Measurements from ENCODE around the gene MYL11. TPM values are rescaled to one million over a fixed set of nuclear protein-coding genes. Genes with fewer than 3 reads are reported as not detected.

Gene MYL11
- total RNA-seq, 3 donors from 2014 or later (not counting 1 experiment from before 2014, with no cell fraction given) = 2.9 to 8.0 (median 7.2) TPM

DNA sequence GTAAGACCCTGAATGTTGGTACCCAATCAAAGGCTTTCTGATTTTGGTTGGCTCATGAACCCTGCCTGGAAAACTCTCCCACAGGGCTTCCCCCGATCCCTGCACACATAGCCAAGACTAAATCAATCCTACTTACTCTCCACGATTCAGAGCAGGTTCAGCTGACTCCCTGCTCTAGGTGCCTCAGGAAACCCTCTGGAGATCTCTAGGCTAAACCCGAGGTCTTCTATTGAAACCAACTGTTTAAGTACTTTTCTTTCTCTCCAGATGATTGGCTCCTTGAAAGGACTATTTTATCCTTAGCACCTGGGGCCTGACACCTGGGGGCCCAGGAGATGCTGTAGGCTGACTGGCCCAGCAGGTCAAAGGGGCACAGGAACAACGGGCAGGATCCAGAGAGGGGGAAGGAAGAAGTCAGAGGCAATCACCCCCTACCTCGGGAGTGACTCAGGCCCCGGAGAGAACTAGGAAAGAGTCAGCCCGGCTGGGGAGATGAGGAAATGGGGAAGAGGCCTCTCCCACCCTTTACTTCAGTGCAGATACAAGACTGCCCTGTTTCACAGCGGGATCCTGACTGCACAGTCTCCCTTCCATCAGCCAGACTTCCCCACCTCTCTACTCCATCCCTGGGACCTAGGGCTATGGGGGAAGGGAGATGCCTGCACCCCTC lies 6.3 kb upstream of the MYL11 start:
- intact Hi-C loops (cut with micrococcal nuclease) = no loop called here
- H3K27ac Mint-ChIP-seq = peak overlapping the region; percentile 80 to 88

GRCh38 chr16:30368792-30369090 lies 5.9 kb upstream of the MYL11 start:
- no peaks in the 10 kb centered on the region for H3K36me3 Mint-ChIP-seq
- no peaks in the 10 kb centered on the region for H3K9me3 ChIP-seq (ENCODE audit: control insufficient read depth, insufficient read depth, low read length)
- intact Hi-C loops (cut with micrococcal nuclease) = no loop called here
- peak overlapping the region; percentile 80 to 88 for H3K27ac Mint-ChIP-seq
- ATAC-seq (no peak), DNase-seq (no peak)
- 3% methylated on average over 4 of the region's 4 CpGs for WGBS (ENCODE audit: insufficient coverage)
- no peaks in the 10 kb centered on the region for H3K9me3 Mint-ChIP-seq
- no peaks in the 10 kb centered on the region for H3K27me3 ChIP-seq (ENCODE audit: control insufficient read depth, insufficient read depth, low read length)
- H3K27me3 Mint-ChIP-seq (ENCODE audit: low read depth in 2 of 2) = peaks cover 0 to 3% of the 10 kb centered on the region in 2 donors
- peaks cover 55 to 65% of the 10 kb centered on the region in 2 donors for H3K4me1 Mint-ChIP-seq
- peak overlapping the region; percentile 25 for H3K27ac ChIP-seq (ENCODE audit: low read length)
- peak overlapping the region; percentile 93 for H3K4me3 Mint-ChIP-seq
- peaks cover 35% of the 10 kb centered on the region for H3K4me1 ChIP-seq (ENCODE audit: control insufficient read depth, insufficient read depth, low read length)
- peak overlapping the region; percentile 64 for H3K4me3 ChIP-seq (ENCODE audit: low read length)
- no peak for TF ChIP-seq CTCF (IDR thresholded peaks at IDR 0.05)
- H3K36me3 ChIP-seq (ENCODE audit: control insufficient read depth, insufficient read depth, low read length) = peaks cover 13% of the 10 kb centered on the region

More for the DNA sequence above, 6.3 kb upstream of the MYL11 start:
- Histone ChIP-seq H3K27ac (ENCODE audit: low read length) (no peak overlapping the region), H3K4me1 (ENCODE audit: control insufficient read depth, insufficient read depth, low read length) (peaks cover 35% of the 10 kb centered on the region), H3K4me3 (ENCODE audit: low read length) (peak overlapping the region; percentile 64), H3K36me3 (ENCODE audit: control insufficient read depth, insufficient read depth, low read length) (peaks cover 17% of the 10 kb centered on the region), H3K9me3 (ENCODE audit: control insufficient read depth, insufficient read depth, low read length) (no peaks in the 10 kb centered on the region), H3K27me3 (ENCODE audit: control insufficient read depth, insufficient read depth, low read length) (no peaks in the 10 kb centered on the region)
- Mint-ChIP-seq H3K4me1 (peaks cover 58 to 66% of the 10 kb centered on the region in 2 donors), H3K36me3 (peaks cover 3% of the 10 kb centered on the region), H3K27me3 (ENCODE audit: low read depth in 2 of 2) (peaks cover 0 to 3% of the 10 kb centered on the region in 2 donors), H3K9me3 (no peaks in the 10 kb centered on the region), H3K4me3 (peak overlapping the region; percentile 93)
- DNase-seq = peak in 1 of 2 donors; percentile 19
- 16% methylated on average over 5 of the region's 8 CpGs for WGBS (ENCODE audit: insufficient coverage)
- no peak for TF ChIP-seq CTCF (IDR thresholded peaks at IDR 0.05)
- no peak for ATAC-seq

GRCh38 chr16:30369091-30369937 lies 5.3 kb upstream of the MYL11 start:
- H3K4me3 Mint-ChIP-seq = peak overlapping the region; percentile 93
- peaks cover 13% of the 10 kb centered on the region for H3K36me3 ChIP-seq (ENCODE audit: control insufficient read depth, insufficient read depth, low read length)
- peak overlapping the region; percentile 25 for H3K27ac ChIP-seq (ENCODE audit: low read length)
- no peaks in the 10 kb centered on the region for H3K36me3 Mint-ChIP-seq
- peaks cover 0 to 3% of the 10 kb centered on the region in 2 donors for H3K27me3 Mint-ChIP-seq (ENCODE audit: low read depth in 2 of 2)
- ATAC-seq (no peak), DNase-seq (peak in 1 of 2 donors; percentile 46)
- WGBS (ENCODE audit: insufficient coverage) = under 1% methylated on average over 45 of the region's 45 CpGs
- H3K4me3 ChIP-seq (ENCODE audit: low read length) = peak overlapping the region; percentile 64
- no peaks in the 10 kb centered on the region for H3K9me3 ChIP-seq (ENCODE audit: control insufficient read depth, insufficient read depth, low read length)
- no peak for TF ChIP-seq CTCF (IDR thresholded peaks at IDR 0.05)
- intact Hi-C loops (cut with micrococcal nuclease) = no loop called here
- H3K27ac Mint-ChIP-seq = peak overlapping the region; percentile 80 to 88
- H3K9me3 Mint-ChIP-seq = no peaks in the 10 kb centered on the region
- H3K4me1 Mint-ChIP-seq = peaks cover 55 to 65% of the 10 kb centered on the region in 2 donors
- H3K27me3 ChIP-seq (ENCODE audit: control insufficient read depth, insufficient read depth, low read length) = no peaks in the 10 kb centered on the region
- peaks cover 35% of the 10 kb centered on the region for H3K4me1 ChIP-seq (ENCODE audit: control insufficient read depth, insufficient read depth, low read length)
